OCI-LY3 (cell line): ENCODE results near the gene NTN3.

Source experiments
- H2AFZ ChIP-seq: fragments of 200-600, 300-600 bp; shearing (Covaris generic); 2 replicates; pipeline ENCODE4 v1.6.0; 2014; ENCODE audit warnings: antibody characterized with exemption, low read depth, low read length
- H3K27ac ChIP-seq: fragments of 200-600, 300-600 bp; sonication (generic); 2 replicates; pipeline ENCODE4 v1.5.1; 2014; ENCODE audit warnings: mild to moderate bottlenecking, low read length, moderate library complexity, mixed read lengths
- H3K27me3 ChIP-seq: fragments of 200-600, 300-600 bp; sonication (generic); 2 replicates; pipeline ENCODE4 v1.6.1; 2014; ENCODE audit warnings: low read depth, low read length, mixed read lengths
- H3K36me3 ChIP-seq: fragments of 200-600, 300-600 bp; sonication (generic); replicated peaks from 2 replicates; pipeline ENCODE3; 2014; ENCODE audit warnings: low read depth, low read length, mixed read lengths
- H3K4me1 ChIP-seq: fragments of 300-600, 200-600 bp; sonication (generic); 2 replicates; pipeline ENCODE4 v1.6.1; 2014; ENCODE audit warnings: low read length, mixed read lengths
- H3K4me2 ChIP-seq: fragments of 200-600, 300-600 bp; sonication (generic); 2 replicates; pipeline ENCODE4 v1.6.1; 2014; ENCODE audit warnings: low read length, mixed read lengths
- H3K4me3 ChIP-seq: fragments of 300-600, 200-600 bp; sonication (generic); 2 replicates; pipeline ENCODE4 v1.5.1; 2014; ENCODE audit warnings: antibody characterized with exemption, mild to moderate bottlenecking, low read length, moderate library complexity
- H3K79me2 ChIP-seq: fragments of 300-600, 200-600 bp; shearing (Covaris generic); 2 replicates; pipeline ENCODE4 v1.6.1; 2014; ENCODE audit warnings: mild to moderate bottlenecking, low read length, mixed read lengths
- H3K9ac ChIP-seq: fragments of 300-600, 200-600 bp; shearing (Covaris generic); 2 replicates; pipeline ENCODE4 v1.6.0; 2014; ENCODE audit warnings: mild to moderate bottlenecking, low read length, moderate library complexity
- H3K9me3 ChIP-seq: fragments of 200-600, 300-600 bp; shearing (Covaris generic); 2 replicates; pipeline ENCODE4 v1.6.1; 2014; ENCODE audit warnings: low read length, mixed read lengths; ENCODE audit not compliant: insufficient read depth
- H4K20me1 ChIP-seq: fragments of 200-600, 300-600 bp; sonication (generic); 2 replicates; pipeline ENCODE4 v1.6.1; 2016; ENCODE audit warnings: low read length, mixed read lengths; ENCODE audit not compliant: insufficient read depth
- CTCF ChIP-seq: fragments of 200-600, 300-600 bp; sonication (generic); IDR thresholded peaks from 2 replicates; pipeline ENCODE4 v1.5.1; 2014; ENCODE audit warnings: antibody characterized with exemption, low read length, low read depth
- EZH2phosphoT487 ChIP-seq: fragments of 200-600 bp; shearing (Covaris generic); IDR thresholded peaks from 2 replicates; pipeline ENCODE4 v1.6.1; 2018; ENCODE audit warnings: antibody characterized with exemption, mixed run types, low read depth

NTN3 gene

GRCh38 chr16:2428051-2428783 lies 42.9 kb upstream of the NTN3 start:
- Histone ChIP-seq H3K4me2 (peak overlapping the region; percentile 97), H3K36me3 (peaks cover 22% of the 10 kb centered on the region), H3K9ac (peak overlapping the region; percentile 82), H2AFZ (peak overlapping the region; percentile 38; the same call in 1 of the 2 replicates), H3K4me3 (peak overlapping the region; percentile 84), H3K27ac (peak overlapping the region; percentile 55), H4K20me1 (peaks cover 14% of the 10 kb centered on the region), H3K27me3 (no peaks in the 10 kb centered on the region), H3K4me1 (peaks cover 19% of the 10 kb centered on the region), H3K9me3 (no peaks in the 10 kb centered on the region), H3K79me2 (peaks cover 20% of the 10 kb centered on the region)
- TF ChIP-seq EZH2phosphoT487 (no peak), CTCF (peak; percentile 35)

- TF ChIP-seq CTCF (peak; percentile 3; the same call in 1 of the 2 replicates), EZH2phosphoT487 (no peak)
- Histone ChIP-seq H3K79me2 (peaks cover 20% of the 10 kb centered on the region), H3K9me3 (no peaks in the 10 kb centered on the region), H3K9ac (peak overlapping the region; percentile 82), H3K27ac (peak overlapping the region; percentile 55), H3K27me3 (no peaks in the 10 kb centered on the region), H4K20me1 (peaks cover 14% of the 10 kb centered on the region), H3K36me3 (peaks cover 22% of the 10 kb centered on the region), H2AFZ (peak overlapping the region; percentile 38; the same call in 1 of the 2 replicates), H3K4me3 (peak overlapping the region; percentile 84), H3K4me1 (peaks cover 18% of the 10 kb centered on the region), H3K4me2 (peak overlapping the region; percentile 97)
These were observed 42.4 kb upstream of the NTN3 start for GRCh38 chr16:2428784-2429033.

GRCh38 chr16:2429034-2429770 lies 41.9 kb upstream of the NTN3 start, which contains the start of gene CCNF:
Gene CCNF (plus strand): TSS chr16:2429447. CDS start chr16:2429482, 35 bp downstream.
- Histone ChIP-seq H3K4me1 (peaks cover 18% of the 10 kb centered on the region), H2AFZ (peak within 1 kb of the TSS; percentile 38; the same call in 1 of the 2 replicates), H3K27ac (peak within 1 kb of the TSS; percentile 55), H3K79me2 (peaks cover 20% of the 10 kb centered on the region), H3K9ac (peak within 1 kb of the TSS; percentile 94), H3K9me3 (no peaks in the 10 kb centered on the region), H4K20me1 (peaks cover 14% of the 10 kb centered on the region), H3K27me3 (no peaks in the 10 kb centered on the region), H3K4me2 (peak within 1 kb of the TSS; percentile 98), H3K4me3 (peak within 1 kb of the TSS; percentile 92), H3K36me3 (peaks cover 22% of the 10 kb centered on the region)
- TF ChIP-seq CTCF (no peak), EZH2phosphoT487 (no peak)
